ENCODE results near the gene AKAP17A.
"Not testable (repeated sequence)": the region's sequence is repeated elsewhere in the genome, so short reads cannot be mapped to it uniquely, and the experiment has no call there.

AKAP17A gene

GRCh38 chrX:1602299-1602698 is 10.9 kb downstream of the AKAP17A start:
- DNase-seq (ENCODE audit: low read depth): no peak

GRCh38 chrX:1606496-1606895 is 15.1 kb downstream of the AKAP17A start:
- no peak for DNase-seq (ENCODE audit: low read depth)

DNA sequence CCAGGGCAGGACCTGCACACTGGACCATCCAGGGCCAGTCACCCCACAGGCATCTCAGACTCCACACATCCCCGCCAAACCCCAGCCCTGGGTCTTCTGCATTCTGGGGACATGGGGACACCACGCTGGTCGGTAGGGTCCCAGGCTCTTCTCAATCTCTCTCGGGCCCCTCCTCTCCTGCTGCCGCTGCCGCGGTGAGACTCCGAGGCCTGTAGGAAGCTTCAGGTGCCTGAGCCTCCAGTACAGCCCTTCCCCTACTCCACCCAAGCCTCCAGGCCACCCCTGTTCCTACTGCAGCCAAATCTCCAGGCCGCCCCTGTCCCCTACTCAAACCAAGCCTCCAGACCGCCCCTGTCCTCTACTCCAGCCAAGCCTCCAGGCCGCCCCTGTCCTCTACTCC is 17.9 kb downstream of the AKAP17A start:
- DNase-seq (ENCODE audit: low read depth): no peak

DNA sequence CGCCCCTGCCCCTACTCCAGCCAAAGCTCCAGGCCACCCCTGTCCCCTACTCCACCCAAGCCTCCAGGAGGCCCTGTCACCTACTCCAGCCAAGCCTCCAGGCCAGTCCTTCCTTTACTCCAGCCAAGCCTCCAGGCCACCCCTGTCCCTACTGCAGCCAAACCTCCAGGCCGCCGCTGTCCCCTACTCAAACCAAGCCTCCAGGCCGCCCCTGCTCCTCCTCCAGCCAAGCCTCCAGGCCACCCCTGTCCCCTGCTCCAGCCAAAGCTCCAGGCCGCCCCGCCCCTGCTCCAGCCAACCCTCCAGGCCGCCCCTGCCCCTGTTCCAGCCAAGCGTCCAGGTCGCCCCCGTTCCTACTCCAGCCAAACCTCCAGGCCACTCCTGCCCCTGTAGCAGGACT is 18.4 kb downstream of the AKAP17A start:
- no peak for DNase-seq (ENCODE audit: low read depth)

DNA sequence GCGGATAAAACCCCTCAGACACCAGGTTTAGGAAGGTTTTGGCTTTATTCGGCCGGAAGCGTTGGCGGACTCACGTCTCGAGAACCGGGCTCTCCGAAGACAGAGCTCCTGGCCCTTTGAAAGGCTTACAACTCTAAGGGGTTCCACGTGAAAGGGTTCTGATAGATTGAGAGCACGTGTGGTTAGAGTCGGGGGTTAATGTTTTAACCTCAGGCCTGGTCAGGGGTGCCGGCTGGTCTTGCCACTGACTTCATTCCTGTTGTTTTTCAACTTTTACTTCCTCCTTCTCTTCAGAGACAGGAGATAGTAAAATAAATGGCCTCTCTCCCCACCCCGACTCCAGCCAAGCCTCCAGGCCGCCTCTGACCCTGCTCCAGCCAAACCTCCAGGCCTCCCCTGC is 18.8 kb downstream of the AKAP17A start:
- no peak for DNase-seq (ENCODE audit: low read depth)

GRCh38 chrX:1610736-1611135 is 19.3 kb downstream of the AKAP17A start:
- DNase-seq (ENCODE audit: low read depth): no peak

DNA sequence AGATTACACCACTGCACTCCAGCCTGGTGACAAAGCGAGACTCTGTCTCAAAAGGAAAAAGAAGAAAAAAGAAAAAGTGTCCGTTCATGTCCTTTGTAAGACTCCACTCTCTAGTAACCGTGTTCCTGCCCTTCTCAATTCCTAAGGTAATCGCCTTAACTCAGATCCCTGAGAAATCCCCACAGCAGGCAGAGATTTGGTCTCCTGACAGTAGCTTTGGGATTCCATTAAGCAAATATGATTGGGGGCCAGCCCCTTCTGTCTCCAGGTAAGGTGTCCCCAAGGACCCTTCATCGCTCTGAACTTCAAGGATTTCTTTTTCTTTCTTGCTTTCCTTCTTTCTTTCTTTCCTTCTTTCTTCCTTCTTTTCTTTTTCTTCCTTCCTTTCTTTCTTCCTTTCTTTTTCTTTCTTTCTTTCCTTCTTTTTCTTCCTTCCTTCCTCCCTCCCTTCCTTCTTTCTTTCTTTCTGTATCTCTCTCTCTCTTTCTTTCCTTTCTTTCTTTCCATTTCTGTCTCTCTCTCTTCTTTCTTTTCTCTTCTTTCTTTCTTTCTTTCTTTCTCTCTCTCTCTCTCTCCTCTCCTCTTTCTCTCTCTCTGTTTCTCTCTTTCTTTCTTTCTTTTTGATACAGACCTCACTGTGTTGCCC is 21.4 kb downstream of the AKAP17A start:
- DNase-seq (ENCODE audit: low read depth): no peak

DNA sequence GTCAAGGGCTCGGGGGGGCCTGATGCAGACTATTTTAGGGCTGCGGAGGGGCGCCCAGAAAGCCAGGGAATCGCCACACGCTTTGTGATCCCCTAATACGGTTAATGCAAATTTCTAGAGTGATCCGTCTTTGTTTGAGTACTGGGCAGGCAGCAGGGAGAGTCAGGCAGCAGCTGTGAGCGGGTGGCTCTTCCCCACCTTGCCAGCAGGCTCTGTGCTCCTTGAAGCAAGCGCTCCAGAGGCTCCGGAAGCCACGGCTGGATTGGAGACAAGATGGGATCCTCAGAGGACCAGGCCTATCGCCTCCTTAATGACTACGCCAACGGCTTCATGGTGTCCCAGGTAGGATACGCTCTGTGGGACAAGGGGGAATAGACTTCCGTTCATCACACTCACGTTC is 23.5 kb downstream of the AKAP17A start, which contains the start of gene ASMT:
Gene ASMT, plus strand, starts transcription at position 133 of the 400 bp plus-strand sequence. Its CDS starts 141 bp downstream, at position 274.
- DNase-seq (ENCODE audit: low read depth): no peak

- DNase-seq (ENCODE audit: low read depth): no peak
Measured at GRCh38 chrX:1618689-1619088, 27.3 kb downstream of the AKAP17A start.

DNA sequence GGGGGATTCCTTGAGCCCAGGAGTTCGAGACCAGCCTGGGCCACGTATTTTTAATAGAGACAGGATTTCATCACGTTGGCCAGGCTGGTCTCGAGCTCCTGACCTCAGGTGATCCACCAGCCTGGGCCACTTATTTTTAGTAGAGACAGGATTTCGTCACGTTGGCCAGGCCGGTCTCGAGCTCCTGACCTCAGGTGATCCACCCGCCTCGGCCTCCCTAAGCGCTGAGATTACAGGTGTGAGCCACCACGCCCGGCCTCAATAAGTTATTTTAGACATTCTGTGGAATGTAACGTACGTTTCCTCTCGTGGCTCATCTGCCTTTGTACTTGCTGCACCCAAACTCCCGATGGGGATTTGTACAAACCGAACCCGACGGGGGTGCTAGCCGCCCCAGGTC is 32.3 kb downstream of the AKAP17A start:
- no peak for DNase-seq (ENCODE audit: low read depth)

- not testable (repeated sequence) for DNase-seq (ENCODE audit: low read depth)
Measured at GRCh38 chrX:1624158-1624860, 32.9 kb downstream of the AKAP17A start.

DNA sequence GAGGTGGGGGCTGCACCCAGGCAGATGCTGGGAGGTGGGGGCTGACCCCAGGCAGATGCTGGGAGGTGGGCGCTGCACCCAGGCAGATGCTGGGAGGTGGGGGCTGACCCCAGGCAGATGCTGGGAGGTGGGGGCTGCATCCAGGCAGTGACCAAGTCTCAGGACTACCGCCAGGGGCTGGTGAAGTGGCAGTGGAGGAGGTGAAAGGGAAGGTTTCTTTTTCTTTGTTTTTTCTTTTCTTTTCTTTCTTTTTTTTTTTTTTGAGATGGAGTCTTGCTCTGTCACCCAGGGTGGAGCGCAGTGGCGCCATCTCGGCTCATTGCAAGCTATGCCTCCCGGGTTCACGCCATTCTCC is 33.4 kb downstream of the AKAP17A start:
- not testable (repeated sequence) for DNase-seq (ENCODE audit: low read depth)

DNA sequence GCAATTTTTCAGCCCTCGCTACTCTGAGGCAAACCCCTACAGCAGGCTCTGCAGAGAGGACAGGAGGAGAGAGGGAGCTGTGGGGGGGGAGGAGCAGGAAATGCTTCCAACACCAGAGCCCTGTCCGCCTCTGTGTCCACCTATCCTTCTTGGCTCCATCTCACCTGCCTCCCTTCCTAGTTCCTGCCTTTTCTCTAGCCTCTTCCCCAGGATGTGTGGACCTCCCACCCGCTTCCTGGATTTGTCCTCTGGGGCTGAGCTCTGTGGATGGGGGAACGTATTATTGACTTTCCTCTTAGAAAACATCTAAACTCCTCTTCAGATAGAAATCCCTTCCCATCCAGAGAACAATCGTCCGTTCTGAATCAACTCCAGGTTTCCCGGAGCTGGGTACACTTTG is 37.8 kb downstream of the AKAP17A start:
- DNase-seq (ENCODE audit: low read depth): no peak

DNA sequence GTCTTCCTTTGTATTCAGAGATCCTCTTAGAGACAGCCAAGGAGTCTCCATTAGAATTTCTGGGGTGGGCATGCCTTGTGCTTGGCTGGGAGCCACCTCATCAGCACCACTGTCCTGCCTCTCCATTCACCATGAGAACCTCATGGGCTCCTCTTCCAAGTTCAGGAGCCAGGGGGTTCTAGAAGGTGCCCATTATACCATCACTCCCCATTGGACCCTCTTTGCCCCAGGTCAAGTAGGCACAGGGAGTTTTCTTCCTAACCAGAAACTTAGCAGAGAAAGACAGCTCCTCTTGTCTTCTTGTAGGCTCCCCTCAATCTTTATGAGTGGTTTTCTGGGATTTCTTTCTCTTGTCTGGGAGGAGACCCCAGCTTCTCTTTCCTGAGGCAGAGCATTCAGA is 54.6 kb downstream of the AKAP17A start:
- DNase-seq (ENCODE audit: low read depth): no peak

GRCh38 chrX:1649621-1650020 is 58.2 kb downstream of the AKAP17A start:
- DNase-seq (ENCODE audit: low read depth): no peak

Measured in stimulated activated CD8-positive, alpha-beta memory T cell treated with anti-CD3 and anti-CD28 coated beads, Interleukin-15, amount 100 ng/mL, for 24 hours (primary cell).